Coronary artery (tissue), 2 donors: Measurements from ENCODE around the gene PDCD4.

Source experiments
- DNase-seq: peaks from one replicate; pipeline ENCODE4 v3.0.0-alpha.2; 2017; ENCODE audit warnings: low spot score
- H3K27ac ChIP-seq, 2 donors: fragments of 200-600 bp; sonication (generic); one replicate each; pipeline ENCODE4 v1.5.1; 2016 to 2019
- H3K4me3 ChIP-seq: fragments of 200-600 bp; sonication (generic); 2 replicates; pipeline ENCODE4 v1.5.1; 2016; ENCODE audit warnings: mild to moderate bottlenecking, moderate library complexity
- TF ChIP-seq, protein P1 (sequence below): fragments of 200-600 bp; sonication (generic); IDR thresholded peaks from one replicate; pipeline ENCODE4 v1.5.1; 2019; ENCODE audit warnings: antibody characterized with exemption

PDCD4 gene

DNA sequence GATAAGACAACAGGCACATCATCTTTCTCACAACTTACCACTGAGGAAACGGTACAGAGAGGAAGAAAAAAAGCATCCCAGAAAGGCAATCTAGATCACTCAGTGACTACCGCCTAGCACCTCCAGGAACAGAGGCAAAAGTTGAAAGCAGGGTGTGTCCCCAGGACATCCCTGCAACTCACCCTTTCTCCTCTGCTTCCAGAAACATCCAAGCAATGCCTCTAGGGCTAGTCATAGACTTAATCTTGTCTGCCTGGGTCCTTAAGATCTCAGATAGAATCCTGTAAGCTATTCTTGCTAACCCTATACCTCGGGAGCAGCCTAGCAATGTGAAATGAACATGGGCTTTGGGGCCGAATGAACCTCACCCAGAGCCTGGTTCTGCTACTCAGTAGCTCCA, 18.8 kb upstream of the PDCD4 start:
- no peak overlapping the region for H3K4me3 ChIP-seq
- no peak for DNase-seq
- H3K27ac ChIP-seq: no peak overlapping the region
- TF ChIP-seq, protein P1, sequence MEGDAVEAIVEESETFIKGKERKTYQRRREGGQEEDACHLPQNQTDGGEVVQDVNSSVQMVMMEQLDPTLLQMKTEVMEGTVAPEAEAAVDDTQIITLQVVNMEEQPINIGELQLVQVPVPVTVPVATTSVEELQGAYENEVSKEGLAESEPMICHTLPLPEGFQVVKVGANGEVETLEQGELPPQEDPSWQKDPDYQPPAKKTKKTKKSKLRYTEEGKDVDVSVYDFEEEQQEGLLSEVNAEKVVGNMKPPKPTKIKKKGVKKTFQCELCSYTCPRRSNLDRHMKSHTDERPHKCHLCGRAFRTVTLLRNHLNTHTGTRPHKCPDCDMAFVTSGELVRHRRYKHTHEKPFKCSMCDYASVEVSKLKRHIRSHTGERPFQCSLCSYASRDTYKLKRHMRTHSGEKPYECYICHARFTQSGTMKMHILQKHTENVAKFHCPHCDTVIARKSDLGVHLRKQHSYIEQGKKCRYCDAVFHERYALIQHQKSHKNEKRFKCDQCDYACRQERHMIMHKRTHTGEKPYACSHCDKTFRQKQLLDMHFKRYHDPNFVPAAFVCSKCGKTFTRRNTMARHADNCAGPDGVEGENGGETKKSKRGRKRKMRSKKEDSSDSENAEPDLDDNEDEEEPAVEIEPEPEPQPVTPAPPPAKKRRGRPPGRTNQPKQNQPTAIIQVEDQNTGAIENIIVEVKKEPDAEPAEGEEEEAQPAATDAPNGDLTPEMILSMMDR: no peak

DNA sequence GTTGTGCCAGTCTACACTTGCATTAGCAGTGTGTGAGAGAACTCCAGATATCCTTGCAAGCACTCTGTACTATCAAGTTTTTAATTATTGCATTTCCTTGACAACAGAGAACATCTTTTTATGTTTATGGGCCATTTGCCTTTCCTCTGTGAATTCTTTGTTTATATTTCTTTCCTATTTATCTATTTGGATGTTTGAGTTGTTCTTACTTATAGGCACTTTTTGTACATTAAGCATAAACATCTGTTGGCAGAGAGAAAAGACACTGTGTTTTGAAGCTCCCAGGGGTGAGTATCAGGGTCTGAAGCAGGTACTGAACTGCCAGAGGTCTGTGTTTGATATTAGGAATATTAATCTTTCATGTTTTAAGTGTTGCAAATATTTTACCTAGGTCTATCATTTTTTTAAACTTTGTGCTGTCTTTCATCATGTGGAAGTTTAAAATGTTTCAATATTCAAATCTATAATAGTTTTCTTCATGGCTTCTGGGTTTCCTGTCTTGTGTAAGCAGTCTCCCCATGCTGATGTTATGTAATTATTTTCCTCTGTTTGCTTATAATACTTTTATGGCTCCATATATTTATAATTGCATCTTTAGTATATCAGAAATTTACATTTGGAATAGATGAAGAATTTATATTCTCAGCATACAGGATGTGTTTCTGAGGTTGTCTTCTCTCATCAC, 17.7 kb upstream of the PDCD4 start:
- TF ChIP-seq, protein P1: no peak
- DNase-seq: no peak
- H3K4me3 ChIP-seq: no peak overlapping the region
- no peak overlapping the region for H3K27ac ChIP-seq

DNA sequence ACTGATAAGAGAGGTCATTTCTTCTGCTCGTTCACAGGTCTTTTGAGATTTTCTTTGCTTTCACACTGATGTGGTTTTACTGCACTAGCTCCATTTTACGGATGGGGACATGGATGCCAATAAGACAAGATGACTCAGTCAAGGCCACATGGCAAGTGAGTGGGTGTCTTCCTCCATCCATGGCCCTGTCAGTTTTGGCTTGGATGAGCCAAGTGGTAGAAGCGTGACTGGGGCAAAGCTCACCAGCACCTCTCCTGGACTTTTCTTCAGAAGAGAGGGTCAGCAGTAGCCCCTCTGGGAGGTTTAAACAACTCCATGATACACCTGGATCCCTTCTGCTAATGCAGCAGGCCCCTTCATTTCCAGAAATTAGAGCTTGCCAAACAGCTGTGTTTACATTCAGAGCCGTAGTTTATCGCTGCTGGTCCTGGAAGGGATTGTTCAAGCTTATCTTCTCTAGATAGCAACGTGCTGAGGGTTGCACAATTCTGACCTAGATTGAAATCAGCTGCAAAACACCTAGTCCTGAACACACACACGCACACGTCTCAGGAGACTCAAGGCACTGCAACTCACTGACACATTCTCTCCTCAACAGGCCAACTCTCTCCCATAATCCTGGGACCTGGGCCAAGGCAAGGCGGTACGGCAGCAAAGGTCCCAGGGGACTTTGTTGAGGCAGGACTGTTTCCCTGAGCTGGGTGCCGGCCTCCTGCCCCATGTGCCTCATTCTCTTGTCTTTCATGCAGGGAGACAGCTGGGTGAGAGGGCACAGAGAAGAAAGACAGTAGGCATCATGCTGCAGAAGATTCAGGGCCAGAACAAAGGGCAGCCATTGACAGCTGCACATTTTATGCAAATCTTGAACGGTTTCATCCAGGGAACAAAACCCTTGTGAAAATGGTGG, 14.2 kb upstream of the PDCD4 start:
- Histone ChIP-seq H3K4me3 (no peak overlapping the region), H3K27ac (peak overlapping the region in 1 of 2 donors; percentile 29)
- TF ChIP-seq, protein P1: no peak
- DNase-seq: no peak

DNA sequence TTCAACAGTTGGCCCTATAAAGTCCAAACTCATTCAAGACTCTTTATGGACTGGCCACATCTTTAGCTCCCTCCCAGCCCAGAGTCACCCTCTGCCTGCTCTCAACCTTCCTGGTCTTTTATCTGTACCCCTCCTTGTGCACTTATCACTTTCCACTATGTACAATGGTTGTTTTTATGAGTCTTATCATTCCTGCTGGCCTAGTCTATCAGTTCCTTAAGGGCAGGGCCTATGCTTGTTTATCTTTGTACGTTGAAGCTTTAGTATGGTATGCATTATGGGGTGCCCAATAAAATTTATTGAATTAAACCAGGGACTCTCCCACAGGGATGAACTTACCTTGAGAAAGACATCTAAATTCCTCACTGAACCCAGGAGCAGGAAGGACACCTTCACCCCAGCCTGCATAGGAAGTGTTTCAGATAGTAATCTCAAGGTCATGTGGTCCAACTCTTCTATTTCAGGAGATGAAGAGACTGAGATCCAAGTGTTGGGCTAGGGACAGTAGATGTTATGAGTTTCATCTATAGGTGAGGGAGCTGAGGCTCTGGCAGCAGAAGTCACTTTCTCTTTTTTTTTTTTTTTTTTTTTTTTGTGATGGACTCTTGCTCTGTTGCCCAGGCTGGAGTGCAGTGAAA, 13.3 kb upstream of the PDCD4 start:
- no peak overlapping the region for H3K4me3 ChIP-seq
- DNase-seq: no peak
- H3K27ac ChIP-seq: peak overlapping the region in 1 of 2 donors; percentile 83
- TF ChIP-seq, protein P1: no peak

DNA sequence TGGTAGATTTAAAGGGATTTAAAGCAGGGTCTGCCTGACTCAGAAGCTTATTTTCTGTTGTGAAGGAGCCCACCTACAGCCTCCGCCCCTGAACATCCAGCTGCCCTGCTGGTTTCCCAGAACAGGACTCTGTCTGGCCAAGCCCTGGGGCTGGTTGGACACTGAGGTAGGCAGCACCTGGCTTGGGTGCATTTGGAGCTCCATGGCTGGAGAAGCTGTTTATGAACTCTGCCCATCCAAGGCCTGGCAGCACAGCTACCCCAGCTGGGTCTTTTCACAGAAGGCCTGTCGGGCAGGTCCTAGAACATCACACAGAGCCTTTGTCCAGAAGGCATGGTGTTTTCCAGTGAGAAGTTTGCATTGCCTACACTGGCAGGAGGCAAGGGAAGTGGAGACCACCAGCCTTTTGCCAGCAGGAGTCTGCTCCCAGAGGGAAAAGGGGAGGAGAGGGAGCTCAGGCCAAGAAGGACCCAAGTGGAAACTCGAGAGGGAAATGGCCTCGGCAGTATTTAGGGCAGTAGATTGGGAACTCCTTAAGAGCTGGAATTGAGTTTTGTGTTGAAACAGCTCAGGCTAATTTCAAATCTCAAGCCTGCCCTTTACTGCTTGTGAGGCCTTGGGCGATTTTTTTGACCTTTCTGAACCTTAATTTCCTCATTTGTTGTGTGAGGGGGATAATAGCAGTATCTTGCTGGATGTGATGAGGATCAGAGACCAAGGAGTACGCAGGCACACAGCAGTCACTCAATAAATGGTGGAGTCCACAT, 12.3 kb upstream of the PDCD4 start:
- Histone ChIP-seq H3K4me3 (no peak overlapping the region), H3K27ac (peak overlapping the region; percentile 12 to 83)
- TF ChIP-seq, protein P1: no peak
- DNase-seq: no peak

DNA sequence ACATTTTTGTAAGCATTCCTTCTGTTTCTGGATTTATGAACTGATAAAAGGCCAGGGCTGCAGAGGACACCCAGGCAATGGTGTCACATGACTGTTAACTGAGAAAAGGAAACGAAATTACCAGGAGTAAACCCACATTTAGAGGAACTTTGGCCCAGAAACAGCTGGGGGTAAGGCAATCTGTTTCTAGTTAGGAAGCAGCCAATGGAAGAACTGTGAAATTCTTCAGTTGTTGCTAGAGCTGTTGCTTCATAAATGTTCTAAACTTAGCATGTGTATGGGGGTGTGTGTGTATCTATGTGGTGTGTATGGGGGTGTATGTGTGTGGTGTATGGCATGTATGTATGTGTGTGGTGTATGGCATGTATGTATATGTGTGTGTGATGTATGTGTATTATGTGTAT, 11.8 kb upstream of the PDCD4 start:
- DNase-seq: no peak
- peak overlapping the region; percentile 12 to 83 for H3K27ac ChIP-seq
- TF ChIP-seq, protein P1: no peak
- H3K4me3 ChIP-seq: no peak overlapping the region
